HG03460 (cell line): ENCODE measurements around the gene LRIF1.
"Not testable (repeated sequence)": the region's sequence is repeated elsewhere in the genome, so short reads cannot be mapped to it uniquely, and the experiment has no call there.

Experiments
- ATAC-seq: cut with Tn5 transposase; IDR thresholded peaks from one replicate; pipeline ENCODE4 v1.9.1; 2021; ENCODE audit not compliant: unreplicated experiment

LRIF1 gene

DNA sequence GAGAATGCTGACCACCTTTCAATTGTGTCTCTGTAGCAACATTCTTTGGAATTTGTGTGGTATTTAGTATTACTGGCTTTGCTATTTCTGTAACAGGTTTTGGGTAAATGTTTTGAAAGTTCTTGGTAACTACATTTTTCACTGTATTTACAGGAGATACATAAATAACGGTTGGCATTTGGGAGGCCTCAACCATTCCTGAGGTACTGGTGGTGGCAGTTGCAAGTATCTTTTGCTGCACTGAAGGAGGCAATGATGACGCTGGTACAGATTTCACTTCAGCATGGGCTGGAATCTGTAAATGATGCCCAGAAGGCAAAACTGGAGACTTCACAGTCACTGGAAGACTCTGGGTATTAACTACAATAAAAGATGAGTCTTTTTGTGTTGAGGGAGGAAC is 11.7 kb downstream of the LRIF1 start:
- ATAC-seq: no peak

DNA sequence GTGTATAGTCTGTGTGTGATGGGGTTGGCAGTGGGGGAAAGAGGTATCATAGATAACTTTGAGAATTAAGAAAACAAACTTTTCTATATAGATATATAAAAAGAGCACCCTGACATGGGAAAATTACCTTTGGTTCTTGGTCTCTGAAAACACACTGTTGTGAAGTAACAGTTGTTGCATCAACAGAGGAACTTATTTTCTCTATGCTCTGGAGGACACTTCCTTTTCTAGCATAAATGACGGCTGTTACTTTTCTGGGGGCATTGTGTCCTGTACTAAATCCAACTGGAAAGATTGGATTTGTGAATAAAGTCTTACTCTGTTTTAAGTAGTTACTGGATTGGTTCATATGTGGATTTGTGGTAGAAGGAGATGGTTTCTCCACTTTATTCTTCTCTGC is 12.6 kb downstream of the LRIF1 start:
- no peak for ATAC-seq

DNA sequence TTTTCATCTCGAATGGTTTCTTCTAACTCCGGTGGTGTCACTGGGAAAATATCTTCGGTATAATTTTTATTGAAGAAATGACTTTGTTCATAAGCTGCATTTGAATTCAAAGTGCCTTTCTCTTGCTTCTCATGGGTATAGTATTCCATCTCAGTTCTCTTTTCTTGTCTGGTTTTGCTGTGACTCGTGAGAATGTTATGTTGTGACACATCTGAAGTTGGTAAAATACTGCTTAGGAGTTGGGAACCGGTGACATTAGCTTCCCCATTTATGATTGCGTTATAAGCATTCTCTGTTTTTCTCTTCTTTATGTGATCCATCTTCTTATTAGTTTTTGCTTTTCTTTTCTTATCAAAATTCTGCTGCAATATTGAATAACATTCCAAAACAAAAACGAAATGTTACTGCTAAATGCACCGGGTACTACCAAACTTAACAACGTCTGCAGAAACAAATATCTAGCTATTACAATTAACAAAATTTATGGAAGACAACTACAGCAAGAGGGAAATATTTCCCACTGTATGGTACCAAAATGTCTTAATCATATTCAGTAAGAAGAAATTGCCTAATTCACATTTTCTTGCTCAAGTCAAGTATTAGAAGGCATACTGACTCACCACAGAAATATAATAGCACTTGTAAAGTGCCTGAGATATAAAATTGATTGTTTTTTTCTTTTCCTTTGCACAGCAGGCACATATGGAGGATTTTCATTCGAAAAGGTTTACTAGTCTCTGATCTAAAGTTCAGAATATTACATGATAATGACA is 15.5 kb downstream of the LRIF1 start:
- no peak for ATAC-seq

DNA sequence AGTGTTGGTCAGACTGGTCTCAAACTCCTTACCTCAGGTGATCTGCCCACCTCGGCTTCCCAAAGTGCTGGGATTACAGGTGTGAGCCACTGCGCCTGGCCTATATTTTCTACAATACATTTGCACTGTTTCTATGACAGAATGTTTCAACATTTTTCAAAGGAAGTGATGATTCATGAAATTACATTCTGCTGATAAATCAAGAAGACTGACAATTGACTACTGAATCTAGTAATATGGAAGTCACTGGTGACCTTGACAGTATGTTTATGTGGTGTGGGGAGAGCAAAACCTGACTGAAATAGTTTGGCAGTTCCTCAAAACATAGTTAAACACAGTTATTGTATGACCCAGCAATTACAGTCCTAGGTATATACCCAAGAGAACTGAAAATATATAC is 18.1 kb downstream of the LRIF1 start:
- ATAC-seq: no peak

DNA sequence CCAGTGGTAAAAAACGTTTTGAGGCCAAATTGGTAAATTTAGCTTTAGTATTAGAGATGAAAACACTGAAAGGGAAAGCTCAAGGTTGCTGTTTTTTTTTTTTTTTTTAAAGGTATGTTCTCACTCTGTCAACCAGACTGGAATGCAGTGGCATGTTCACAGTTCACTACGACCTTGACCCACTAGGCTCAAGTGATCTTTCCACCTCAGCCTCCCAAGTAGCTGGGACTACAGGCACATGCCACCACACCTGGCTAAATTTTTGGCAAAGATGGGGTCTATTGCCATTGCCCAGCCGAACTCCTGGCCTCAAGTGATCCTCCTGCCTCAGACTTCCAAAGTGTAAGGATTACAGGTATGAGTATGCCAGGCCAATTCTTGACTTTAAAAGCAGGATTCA is 18.9 kb downstream of the LRIF1 start:
- ATAC-seq: no peak

- no peak for ATAC-seq
These were observed 27.2 kb downstream of the LRIF1 start for GRCh38 chr1:110936567-110936966.

GRCh38 chr1:110931097-110931496 is 32.6 kb downstream of the LRIF1 start:
- not testable (repeated sequence) for ATAC-seq

GRCh38 chr1:110928904-110929303 is 34.8 kb downstream of the LRIF1 start:
- no peak for ATAC-seq

DNA sequence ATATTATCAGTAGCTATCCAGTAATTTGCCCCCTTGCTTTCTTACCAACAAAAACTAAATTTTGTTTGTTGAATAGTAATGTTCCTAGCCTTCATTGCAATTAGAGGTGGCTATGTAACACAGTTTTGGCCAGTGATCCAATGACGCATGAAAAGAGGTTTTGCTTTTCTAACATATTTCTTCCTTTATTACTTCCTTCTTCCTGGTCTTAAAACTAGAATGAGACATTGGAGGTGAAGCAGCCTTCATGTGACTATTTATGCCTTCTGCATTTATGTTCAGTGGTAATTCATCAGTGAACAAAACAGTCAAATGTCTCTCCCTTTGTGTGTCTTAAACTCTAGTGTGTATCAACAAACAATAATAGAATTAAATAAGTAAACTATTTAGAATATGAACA is 35.5 kb downstream of the LRIF1 start:
- no peak for ATAC-seq

DNA sequence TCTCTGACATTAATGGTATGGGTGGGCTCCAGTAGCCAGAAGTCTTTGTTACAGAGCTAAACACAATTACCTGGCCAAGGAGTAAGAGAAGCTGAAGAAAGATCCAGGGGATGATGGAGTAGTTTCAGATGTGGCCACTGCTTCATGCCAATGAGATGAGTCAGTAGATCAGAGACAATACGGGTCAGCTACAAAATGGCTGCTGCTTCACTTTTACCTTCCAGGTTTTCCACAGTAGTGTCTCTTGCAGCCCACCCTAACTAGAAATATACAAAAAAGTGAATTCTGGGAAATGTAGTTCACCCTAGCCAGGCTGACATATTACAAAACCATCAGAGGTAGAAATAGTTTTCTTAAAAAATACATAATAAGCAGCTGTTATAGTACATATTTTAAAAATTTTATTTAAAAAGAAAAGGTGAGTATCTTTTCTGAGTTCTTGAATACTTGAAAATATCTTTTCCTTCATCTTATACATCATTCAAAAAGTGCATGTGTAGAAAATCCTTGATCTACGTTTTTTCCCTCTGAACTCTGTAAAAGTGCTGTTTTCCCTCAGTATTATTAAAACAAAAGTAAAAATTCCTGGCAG is 36.1 kb downstream of the LRIF1 start:
- no peak for ATAC-seq

DNA sequence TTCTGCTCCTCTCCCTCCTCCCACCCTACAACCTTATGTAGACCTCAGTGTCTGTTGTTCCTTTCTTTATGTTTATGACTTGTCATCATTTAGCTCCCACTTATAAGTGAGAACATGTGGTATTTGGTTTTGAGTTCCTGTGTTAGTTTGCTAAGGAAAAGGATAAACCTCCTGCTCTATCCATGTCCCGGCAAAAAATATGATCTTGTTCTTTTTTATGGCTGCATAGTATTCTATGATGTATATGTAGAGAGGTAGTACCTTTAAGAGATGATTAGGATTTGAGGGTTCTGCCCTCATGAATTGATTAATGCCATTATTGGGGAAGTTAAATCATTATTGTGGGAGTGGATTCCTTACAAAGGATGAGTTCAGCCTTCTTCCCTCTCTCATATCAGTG is 41.8 kb downstream of the LRIF1 start:
- no peak for ATAC-seq

DNA sequence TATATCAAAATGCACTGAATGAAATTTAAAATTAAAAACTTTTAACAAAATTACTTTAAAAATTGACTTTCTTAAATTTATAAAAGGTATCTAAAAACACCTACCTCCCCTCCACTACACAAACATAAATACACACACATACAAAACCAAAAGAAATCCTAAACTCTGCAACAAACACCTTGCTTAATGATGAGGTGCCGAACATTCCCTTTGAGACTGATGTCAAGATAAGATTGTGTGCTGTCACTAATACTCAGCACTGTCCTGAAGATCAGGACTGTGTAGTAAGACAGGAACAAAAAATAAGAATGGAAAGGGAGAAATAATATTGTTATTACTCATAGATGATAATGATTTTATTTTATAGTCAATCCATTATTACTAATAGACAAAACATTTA is 45.7 kb downstream of the LRIF1 start:
- no peak for ATAC-seq

- ATAC-seq: peak; percentile 54
These were observed 46.9 kb downstream of the LRIF1 start for GRCh38 chr1:110916669-110917306.

- ATAC-seq: no peak
These were observed 47.5 kb downstream of the LRIF1 start for GRCh38 chr1:110916274-110916668.

DNA sequence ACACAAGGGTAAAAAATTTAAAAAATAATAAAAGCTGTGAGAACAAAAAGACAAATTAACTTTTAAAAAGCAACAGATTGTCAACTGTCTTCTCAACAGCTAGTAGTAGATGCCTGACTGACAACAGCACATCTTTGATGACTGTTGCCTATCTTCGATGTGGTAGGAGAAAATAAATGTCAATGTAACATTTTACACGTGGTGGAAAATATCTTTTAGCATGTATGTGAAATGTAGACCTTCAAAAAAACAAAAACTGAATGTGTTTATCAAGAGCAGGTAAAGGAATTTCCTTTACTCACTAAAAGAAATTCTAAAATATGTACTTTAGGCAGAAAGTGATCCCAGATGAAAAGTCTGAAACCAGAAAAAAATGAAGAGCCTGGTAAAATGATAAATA is 47.9 kb downstream of the LRIF1 start:
- ATAC-seq: no peak

DNA sequence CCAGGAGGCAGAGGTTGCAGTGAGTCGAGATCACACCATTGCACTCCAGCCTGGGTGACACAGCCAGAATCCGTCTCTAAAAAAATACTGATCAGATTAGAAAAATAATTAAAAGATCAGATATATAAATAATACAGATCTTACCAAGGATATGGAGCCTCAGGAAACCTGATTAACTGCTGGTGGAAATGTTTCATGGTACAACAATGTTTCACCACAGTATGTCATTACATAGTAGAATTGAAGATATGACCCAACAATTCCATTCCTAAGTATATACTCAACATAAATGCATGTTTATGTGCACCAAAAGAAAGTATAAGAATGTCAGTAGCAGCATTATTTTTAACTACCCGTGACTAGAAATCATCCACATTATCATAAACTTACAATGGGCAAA is 49.0 kb downstream of the LRIF1 start:
- ATAC-seq: no peak

DNA sequence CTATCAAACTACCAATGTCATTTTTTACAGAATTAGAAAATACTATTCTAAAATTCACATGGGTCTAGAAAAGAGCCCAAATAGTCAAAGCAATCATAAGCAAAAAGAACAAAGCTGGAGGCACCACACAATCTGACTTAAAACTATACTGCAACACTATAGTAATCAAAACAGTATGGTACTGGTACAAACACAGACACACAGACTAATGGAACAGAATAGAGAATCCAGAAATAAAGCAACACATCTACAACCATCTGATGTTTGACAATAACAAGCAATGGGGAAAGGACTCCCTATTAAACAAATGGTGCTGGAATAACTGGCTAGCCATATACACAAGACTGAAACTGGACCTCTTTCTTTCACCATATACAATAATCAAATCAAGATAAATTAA is 50.9 kb downstream of the LRIF1 start:
- no peak for ATAC-seq

- ATAC-seq: no peak
These were observed 59.7 kb downstream of the LRIF1 start for GRCh38 chr1:110903853-110904500.

DNA sequence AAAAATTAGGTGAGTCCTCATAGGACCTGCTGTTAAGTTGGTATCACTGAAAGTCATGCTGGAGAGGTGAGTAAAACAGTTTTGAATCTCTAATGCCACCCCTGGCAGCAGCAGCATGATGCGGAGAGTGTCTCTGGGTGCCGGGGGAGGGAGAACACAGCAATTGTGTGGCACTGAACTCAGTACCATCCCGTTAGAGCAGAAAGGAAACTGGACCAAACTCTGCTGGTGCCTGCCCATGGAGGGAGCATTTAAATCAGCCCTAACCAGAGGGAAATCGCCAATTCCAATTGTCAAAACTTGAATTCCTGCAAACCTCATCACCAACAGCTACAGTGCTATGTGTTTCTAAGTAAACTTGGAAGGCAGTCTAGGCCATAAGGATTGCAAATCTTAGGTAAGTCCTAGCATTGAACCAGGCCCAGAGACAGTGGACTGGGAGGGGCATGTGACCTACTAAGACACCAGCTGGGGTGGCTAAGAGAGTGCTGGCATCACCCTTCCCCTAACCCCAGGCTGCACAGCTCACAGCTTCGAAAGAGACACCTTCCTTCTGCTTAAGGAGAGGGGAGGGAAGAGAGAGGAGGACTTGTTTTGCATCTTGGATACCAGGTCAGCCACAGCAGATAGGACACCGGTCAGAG is 60.8 kb downstream of the LRIF1 start:
- ATAC-seq: no peak

- no peak for ATAC-seq
These were observed 64.3 kb downstream of the LRIF1 start for GRCh38 chr1:110899458-110899843.

- ATAC-seq: no peak
These were observed 64.8 kb downstream of the LRIF1 start for GRCh38 chr1:110898734-110899457.
